Pulmonary artery endothelial cell (primary cell): ENCODE data around the gene PTMS. TPM values are rescaled to one million over a fixed set of nuclear protein-coding genes. Genes with fewer than 3 reads are reported as not detected.

Experiments
- DNase-seq: peaks from one replicate; pipeline ENCODE4 v3.0.0-alpha.2; 2011; ENCODE audit warnings: low read depth, low spot score
- total RNA-seq: library from RNA; depleted of rRNA; stranded (reverse); fragments of >200 nt; gene quantifications from 2 replicates; pipeline ENCODE4 v1.2.3, GENCODE V29; 2014

The PTMS gene
- total RNA-seq, 1 donor from 2014 or later = 45.2 TPM

GRCh38 chr12:6787309-6787708, 21.1 kb downstream of the PTMS start:
- no peak for DNase-seq

GRCh38 chr12:6788972-6789924, 23.1 kb downstream of the PTMS start, which contains the start of gene CD4:
Gene CD4 (plus strand): TSS chr12:6789528. CDS start chr12:6800139, 10,611 bp downstream.
- DNase-seq = no peak

- DNase-seq = no peak
Measured at GRCh38 chr12:6790496-6791150, 24.5 kb downstream of the PTMS start.

GRCh38 chr12:6791931-6792520, 25.9 kb downstream of the PTMS start:
- no peak for DNase-seq

GRCh38 chr12:6792522-6793201, 26.5 kb downstream of the PTMS start:
- DNase-seq = no peak

- no peak for DNase-seq
Measured at GRCh38 chr12:6795088-6795487, 28.9 kb downstream of the PTMS start.

GRCh38 chr12:6796576-6796975, 30.4 kb downstream of the PTMS start:
- DNase-seq = no peak

- no peak for DNase-seq
Measured at GRCh38 chr12:6799147-6799546, 33.0 kb downstream of the PTMS start.

- DNase-seq = no peak
Measured at GRCh38 chr12:6807170-6807569, 41.0 kb downstream of the PTMS start.

- DNase-seq = no peak
Measured at GRCh38 chr12:6809056-6809455, 42.9 kb downstream of the PTMS start.

- no peak for DNase-seq
Measured at GRCh38 chr12:6810758-6811157, 44.6 kb downstream of the PTMS start.

- no peak for DNase-seq
Measured at GRCh38 chr12:6813363-6813762, 47.2 kb downstream of the PTMS start.

GRCh38 chr12:6816598-6816997, 50.4 kb downstream of the PTMS start:
- DNase-seq = no peak

GRCh38 chr12:6817098-6817497, 50.9 kb downstream of the PTMS start:
- no peak for DNase-seq

GRCh38 chr12:6817662-6818157, 51.5 kb downstream of the PTMS start:
- no peak for DNase-seq

GRCh38 chr12:6818222-6818621, 52.1 kb downstream of the PTMS start:
- DNase-seq = no peak

GRCh38 chr12:6818645-6819044, 52.5 kb downstream of the PTMS start:
- no peak for DNase-seq

- DNase-seq = no peak
Measured at GRCh38 chr12:6819106-6820030, 53.2 kb downstream of the PTMS start.

- DNase-seq = no peak
Measured at GRCh38 chr12:6820166-6820565, 54.0 kb downstream of the PTMS start.
